K562 (cell line): Measurements from ENCODE around the gene PRSS53. TPM values are rescaled to one million over a fixed set of nuclear protein-coding genes. Genes with fewer than 3 reads are reported as not detected.

Source experiments
- FOXJ2 ChIP-seq: fragments of 200-800 bp; sonication (Bioruptor generic); IDR thresholded peaks from 2 replicates; pipeline ENCODE4 v1.6.1; 2016; ENCODE audit warnings: missing genetic modification characterization, missing compliant biosample characterization
- L3MBTL2 ChIP-seq: fragments of 450-650 bp; IDR thresholded peaks from 2 replicates; pipeline ENCODE4 v1.6.1; 2016; ENCODE audit warnings: mild to moderate bottlenecking, moderate library complexity
- MXI1 ChIP-seq: IDR thresholded peaks from 2 replicates; pipeline ENCODE4 v1.6.1; 2011; ENCODE audit warnings: low read depth, mild to moderate bottlenecking, improper control_type of control experiment, low read length
- NELFE ChIP-seq: IDR thresholded peaks from 2 replicates; pipeline ENCODE4 v1.6.1; 2011; ENCODE audit warnings: mild to moderate bottlenecking; ENCODE audit not compliant: insufficient read depth, insufficient read length
- PHB2 ChIP-seq: fragments of 450-650 bp; IDR thresholded peaks from 2 replicates; pipeline ENCODE4 v1.6.1; 2017; ENCODE audit warnings: low read depth
- RBM25 ChIP-seq: fragments of 200-400 bp; formaldehyde crosslinking; IDR thresholded peaks from 2 replicates; pipeline ENCODE4 v1.6.1; 2018; ENCODE audit warnings: low read length, low read depth, moderate library complexity; ENCODE audit not compliant: severe bottlenecking
- RFX7 ChIP-seq: fragments of 250-450 bp; sonication (Bioruptor Pico); IDR thresholded peaks from 2 replicates; pipeline ENCODE4 v1.5.1; 2021; ENCODE audit warnings: mild to moderate bottlenecking
- SMARCE1 ChIP-seq: fragments of 450-650 bp; IDR thresholded peaks from 2 replicates; pipeline ENCODE4 v1.7.1; 2016; ENCODE audit warnings: mild to moderate bottlenecking
- WHSC1 ChIP-seq: IDR thresholded peaks from one replicate; pipeline ENCODE4 v1.6.1; 2012; ENCODE audit warnings: low read length, control low read depth, inconsistent platforms
- ZNF780A ChIP-seq: fragments of 250-450 bp; sonication (Bioruptor Pico); IDR thresholded peaks from 2 replicates; pipeline ENCODE4 v1.5.0; 2021; ENCODE audit warnings: mild to moderate bottlenecking
- polyA plus RNA-seq, 8 experiments: library from polyadenylated mRNA; depleted of rRNA in 4 of 8; stranded (reverse) in 5 of 8; unstranded in 3 of 8; fragments of >200 nt; fragmentation: Nextera tagmentation in 2 of 8; fragmentation: Illumina TruSeq in 1 of 8; extraction: Ambion mirVana in 2 of 8; extraction: Trizol in 1 of 8; gene quantifications; 2 replicates each; pipeline versions ENCODE4 v1.2.1 to v1.2.3, GENCODE V29; 2011 to 2014; ENCODE audit warnings: inconsistent platforms in 1 of 8, missing spikeins in 1 of 8
- total RNA-seq, 7 experiments: library from RNA; depleted of rRNA in 6 of 7; stranded (reverse); fragments of >200 nt in 6 of 7; fragmentation: Illumina TruSeq in 2 of 7; extraction: Trizol in 2 of 7; gene quantifications; 2 replicates each; pipeline versions ENCODE4 v1.2.1 to v1.2.3, GENCODE V29; 2011 to 2021; ENCODE audit warnings: low replicate concordance in 1 of 7
- TF ChIP-seq, protein P1 (sequence below), 2 experiments: fragments of 450-650 bp in 1 of 2; IDR thresholded peaks; 2 replicates each; pipeline ENCODE4 v1.6.1; 2011 to 2017; ENCODE audit warnings: low read depth in 2 of 2, antibody characterized with exemption in 1 of 2, borderline replicate concordance in 1 of 2, low read length in 1 of 2, mild to moderate bottlenecking in 1 of 2, mixed read lengths in 1 of 2; ENCODE audit not compliant: control insufficient read depth in 1 of 2
- TF ChIP-seq, protein P2 (sequence below): fragments of 450-650 bp; IDR thresholded peaks from 2 replicates; pipeline ENCODE4 v1.6.1; 2016; ENCODE audit warnings: low read depth

Gene PRSS53
- total and polyA plus RNA-seq, 9 of the 15 experiments (the other 6 are each of a cell fraction or from before 2014, with no cell fraction given) = 0.40 to 1.9 (median 0.78) TPM; not detected in 2

DNA sequence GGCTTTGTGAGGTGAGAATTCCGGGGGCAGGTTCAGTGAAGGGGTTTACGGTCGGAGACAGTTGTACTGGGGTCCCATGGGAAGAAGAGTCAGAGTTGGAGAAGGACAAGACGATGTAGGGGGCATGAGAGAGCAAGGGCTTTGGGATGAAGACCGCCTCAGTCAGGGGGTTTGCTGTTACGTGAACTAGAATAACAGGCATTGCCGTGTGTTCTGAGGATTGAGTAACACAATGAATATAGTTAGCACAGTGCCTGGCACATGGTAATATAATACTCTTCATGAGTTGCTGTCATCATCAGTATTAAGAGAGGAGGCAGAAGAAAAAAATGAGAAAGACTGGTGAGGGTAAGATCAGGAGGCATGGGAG, 13.9 kb downstream of the PRSS53 start (continued):
- TF ChIP-seq, protein P1, sequence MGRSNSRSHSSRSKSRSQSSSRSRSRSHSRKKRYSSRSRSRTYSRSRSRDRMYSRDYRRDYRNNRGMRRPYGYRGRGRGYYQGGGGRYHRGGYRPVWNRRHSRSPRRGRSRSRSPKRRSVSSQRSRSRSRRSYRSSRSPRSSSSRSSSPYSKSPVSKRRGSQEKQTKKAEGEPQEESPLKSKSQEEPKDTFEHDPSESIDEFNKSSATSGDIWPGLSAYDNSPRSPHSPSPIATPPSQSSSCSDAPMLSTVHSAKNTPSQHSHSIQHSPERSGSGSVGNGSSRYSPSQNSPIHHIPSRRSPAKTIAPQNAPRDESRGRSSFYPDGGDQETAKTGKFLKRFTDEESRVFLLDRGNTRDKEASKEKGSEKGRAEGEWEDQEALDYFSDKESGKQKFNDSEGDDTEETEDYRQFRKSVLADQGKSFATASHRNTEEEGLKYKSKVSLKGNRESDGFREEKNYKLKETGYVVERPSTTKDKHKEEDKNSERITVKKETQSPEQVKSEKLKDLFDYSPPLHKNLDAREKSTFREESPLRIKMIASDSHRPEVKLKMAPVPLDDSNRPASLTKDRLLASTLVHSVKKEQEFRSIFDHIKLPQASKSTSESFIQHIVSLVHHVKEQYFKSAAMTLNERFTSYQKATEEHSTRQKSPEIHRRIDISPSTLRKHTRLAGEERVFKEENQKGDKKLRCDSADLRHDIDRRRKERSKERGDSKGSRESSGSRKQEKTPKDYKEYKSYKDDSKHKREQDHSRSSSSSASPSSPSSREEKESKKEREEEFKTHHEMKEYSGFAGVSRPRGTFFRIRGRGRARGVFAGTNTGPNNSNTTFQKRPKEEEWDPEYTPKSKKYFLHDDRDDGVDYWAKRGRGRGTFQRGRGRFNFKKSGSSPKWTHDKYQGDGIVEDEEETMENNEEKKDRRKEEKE (IDR thresholded peaks at IDR 0.05; ENCODE audit: borderline replicate concordance in 1 of 2, control insufficient read depth in 1 of 2, low read depth in 2 of 2, low read length in 1 of 2) = no peak
- TF ChIP-seq SMARCE1 (0 out of 2 replicates have a peak, but pooled peaks have one; percentile 21), PHB2 (no peak), RFX7 (no peak), FOXJ2 (tag) (0 out of 2 replicates have a peak, but pooled peaks have one; percentile 21), ZNF780A (CRISPR knock-in tag) (no peak), NELFE (no peak), RBM25 (no peak), MXI1 (no peak), WHSC1 (no peak), L3MBTL2 (no peak)
- TF ChIP-seq, protein P2, sequence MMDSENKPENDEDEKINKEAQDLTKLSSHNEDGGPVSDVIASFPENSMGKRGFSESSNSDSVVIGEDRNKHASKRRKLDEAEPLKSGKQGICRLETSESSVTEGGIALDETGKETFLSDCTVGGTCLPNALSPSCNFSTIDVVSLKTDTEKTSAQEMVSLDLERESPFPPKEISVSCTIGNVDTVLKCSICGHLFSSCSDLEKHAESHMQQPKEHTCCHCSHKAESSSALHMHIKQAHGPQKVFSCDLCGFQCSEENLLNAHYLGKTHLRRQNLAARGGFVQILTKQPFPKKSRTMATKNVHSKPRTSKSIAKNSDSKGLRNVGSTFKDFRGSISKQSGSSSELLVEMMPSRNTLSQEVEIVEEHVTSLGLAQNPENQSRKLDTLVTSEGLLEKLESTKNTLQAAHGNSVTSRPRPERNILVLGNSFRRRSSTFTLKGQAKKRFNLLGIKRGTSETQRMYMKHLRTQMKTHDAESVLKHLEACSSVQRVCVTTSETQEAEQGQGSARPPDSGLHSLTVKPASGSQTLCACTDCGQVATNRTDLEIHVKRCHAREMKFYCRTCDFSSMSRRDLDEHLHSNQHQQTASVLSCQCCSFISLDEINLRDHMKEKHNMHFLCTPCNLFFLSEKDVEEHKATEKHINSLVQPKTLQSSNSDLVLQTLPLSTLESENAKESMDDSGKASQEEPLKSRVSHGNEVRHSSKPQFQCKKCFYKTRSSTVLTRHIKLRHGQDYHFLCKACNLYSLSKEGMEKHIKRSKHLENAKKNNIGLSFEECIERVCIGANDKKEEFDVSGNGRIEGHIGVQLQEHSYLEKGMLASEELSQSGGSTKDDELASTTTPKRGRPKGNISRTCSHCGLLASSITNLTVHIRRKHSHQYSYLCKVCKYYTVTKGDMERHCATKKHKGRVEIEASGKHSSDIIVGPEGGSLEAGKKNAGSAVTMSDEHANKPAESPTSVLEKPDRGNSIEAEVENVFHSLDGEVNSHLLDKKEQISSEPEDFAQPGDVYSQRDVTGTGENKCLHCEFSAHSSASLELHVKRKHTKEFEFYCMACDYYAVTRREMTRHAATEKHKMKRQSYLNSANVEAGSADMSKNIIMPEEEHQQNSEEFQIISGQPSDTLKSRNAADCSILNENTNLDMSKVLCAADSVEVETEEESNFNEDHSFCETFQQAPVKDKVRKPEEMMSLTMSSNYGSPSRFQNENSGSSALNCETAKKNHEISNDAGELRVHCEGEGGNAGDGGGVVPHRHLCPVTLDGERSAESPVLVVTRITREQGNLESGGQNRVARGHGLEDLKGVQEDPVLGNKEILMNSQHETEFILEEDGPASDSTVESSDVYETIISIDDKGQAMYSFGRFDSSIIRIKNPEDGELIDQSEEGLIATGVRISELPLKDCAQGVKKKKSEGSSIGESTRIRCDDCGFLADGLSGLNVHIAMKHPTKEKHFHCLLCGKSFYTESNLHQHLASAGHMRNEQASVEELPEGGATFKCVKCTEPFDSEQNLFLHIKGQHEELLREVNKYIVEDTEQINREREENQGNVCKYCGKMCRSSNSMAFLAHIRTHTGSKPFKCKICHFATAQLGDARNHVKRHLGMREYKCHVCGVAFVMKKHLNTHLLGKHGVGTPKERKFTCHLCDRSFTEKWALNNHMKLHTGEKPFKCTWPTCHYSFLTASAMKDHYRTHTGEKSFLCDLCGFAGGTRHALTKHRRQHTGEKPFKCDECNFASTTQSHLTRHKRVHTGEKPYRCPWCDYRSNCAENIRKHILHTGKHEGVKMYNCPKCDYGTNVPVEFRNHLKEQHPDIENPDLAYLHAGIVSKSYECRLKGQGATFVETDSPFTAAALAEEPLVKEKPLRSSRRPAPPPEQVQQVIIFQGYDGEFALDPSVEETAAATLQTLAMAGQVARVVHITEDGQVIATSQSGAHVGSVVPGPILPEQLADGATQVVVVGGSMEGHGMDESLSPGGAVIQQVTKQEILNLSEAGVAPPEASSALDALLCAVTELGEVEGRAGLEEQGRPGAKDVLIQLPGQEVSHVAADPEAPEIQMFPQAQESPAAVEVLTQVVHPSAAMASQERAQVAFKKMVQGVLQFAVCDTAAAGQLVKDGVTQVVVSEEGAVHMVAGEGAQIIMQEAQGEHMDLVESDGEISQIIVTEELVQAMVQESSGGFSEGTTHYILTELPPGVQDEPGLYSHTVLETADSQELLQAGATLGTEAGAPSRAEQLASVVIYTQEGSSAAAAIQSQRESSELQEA = 0 out of 2 replicates have a peak, but pooled peaks have one; percentile 5
